Measurements from ENCODE around the gene CMTR2. TPM values are rescaled to one million over a fixed set of nuclear protein-coding genes. Genes with fewer than 3 reads are reported as not detected.
"Not testable (repeated sequence)": the region's sequence is repeated elsewhere in the genome, so short reads cannot be mapped to it uniquely, and the experiment has no call there.

Gene CMTR2, protein sequence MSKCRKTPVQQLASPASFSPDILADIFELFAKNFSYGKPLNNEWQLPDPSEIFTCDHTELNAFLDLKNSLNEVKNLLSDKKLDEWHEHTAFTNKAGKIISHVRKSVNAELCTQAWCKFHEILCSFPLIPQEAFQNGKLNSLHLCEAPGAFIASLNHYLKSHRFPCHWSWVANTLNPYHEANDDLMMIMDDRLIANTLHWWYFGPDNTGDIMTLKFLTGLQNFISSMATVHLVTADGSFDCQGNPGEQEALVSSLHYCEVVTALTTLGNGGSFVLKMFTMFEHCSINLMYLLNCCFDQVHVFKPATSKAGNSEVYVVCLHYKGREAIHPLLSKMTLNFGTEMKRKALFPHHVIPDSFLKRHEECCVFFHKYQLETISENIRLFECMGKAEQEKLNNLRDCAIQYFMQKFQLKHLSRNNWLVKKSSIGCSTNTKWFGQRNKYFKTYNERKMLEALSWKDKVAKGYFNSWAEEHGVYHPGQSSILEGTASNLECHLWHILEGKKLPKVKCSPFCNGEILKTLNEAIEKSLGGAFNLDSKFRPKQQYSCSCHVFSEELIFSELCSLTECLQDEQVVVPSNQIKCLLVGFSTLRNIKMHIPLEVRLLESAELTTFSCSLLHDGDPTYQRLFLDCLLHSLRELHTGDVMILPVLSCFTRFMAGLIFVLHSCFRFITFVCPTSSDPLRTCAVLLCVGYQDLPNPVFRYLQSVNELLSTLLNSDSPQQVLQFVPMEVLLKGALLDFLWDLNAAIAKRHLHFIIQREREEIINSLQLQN
- total RNA-seq, result 12.3 TPM
- long read RNA-seq, partial matches to known transcripts, result 0 of 5 reads
- long read RNA-seq, other reads (novel, unspliced or antisense), result 3 of 5 reads

DNA sequence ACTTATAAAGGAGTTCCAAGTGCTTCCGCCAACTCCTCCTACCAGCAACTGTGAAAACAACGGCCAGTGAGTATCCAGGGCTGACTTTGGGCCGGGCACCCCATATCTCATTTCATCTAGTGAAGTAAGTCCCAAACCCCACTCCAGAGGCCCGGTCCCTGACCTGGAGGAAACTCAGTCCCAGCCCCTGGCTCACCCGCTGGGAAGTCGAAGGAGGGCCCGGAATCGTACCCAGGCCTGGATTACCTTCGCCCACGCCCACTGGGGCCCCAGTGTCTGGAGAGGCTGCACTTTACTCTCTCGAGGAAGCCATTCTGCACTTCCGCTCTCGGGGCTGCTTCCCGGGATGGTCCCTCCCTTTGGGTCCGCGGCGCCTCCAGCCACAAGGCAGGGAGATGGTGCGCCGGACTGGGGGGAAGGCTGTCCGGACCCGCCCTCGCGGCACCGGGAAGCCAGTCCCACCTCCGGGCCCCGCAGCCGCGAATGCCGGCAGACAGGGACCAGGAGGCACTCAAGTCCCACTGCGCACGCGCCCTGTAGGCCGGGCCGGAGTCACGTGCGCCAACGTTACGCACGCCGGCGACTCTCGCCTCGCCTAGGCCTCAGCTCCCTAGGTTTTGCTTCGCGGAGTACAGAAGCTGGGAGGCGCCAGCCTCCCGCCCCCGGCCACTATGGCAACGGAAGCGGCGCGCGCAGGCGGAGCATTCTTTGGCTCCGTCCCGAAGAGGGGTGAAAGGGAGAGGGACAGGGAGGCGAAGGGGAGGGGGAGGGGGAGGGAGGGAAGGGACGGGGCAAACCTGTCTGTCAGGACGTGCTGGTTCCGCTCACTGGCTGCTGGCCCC lies at the start of gene CMTR2:
CMTR2 (minus strand) TSS at position 513 of the 842 bp plus-strand sequence. CDS start 3,482 bp downstream, outside the sequence.
- DNase-seq (ENCODE audit: low spot score), result peak; percentile 98

DNA sequence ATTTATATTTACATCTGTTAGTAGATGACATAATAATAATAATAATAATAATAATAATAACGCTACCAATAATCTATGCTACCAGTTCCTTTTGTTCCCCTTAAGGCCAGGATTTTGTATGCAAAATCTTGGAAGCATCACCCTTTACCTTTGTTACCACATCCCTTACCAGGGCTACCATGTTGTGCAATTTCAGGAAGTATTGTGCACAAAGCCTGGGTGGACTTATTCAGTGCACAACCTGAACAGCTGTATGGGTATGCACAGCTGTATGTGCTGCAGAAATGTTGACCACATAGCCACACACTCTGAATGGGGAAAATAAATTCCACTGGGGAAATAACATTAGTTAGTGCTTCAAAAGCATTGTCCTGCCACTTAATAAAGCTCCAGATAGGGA lies 49.4 kb upstream of the CMTR2 start:
- no peak for DNase-seq (ENCODE audit: low spot score)

DNA sequence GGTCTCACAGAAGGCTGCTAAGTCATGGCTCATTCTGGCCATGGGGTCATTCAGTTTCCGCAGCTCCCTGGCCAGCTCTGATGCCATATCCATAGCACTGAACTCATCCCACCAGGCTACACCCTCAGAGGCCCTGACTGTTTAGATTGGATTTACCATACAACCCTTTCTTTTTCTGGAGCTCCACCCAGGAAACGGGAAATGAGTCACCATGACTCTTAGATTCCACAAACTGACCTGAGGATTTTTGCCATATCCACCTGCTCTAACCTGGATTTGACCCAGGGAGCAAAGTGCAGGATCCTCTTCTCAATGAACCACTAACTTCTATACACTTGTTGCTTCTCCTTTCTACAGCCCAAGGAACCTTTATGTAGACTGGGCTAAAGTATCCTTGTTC lies 49.0 kb upstream of the CMTR2 start:
- no peak for DNase-seq (ENCODE audit: low spot score)

DNA sequence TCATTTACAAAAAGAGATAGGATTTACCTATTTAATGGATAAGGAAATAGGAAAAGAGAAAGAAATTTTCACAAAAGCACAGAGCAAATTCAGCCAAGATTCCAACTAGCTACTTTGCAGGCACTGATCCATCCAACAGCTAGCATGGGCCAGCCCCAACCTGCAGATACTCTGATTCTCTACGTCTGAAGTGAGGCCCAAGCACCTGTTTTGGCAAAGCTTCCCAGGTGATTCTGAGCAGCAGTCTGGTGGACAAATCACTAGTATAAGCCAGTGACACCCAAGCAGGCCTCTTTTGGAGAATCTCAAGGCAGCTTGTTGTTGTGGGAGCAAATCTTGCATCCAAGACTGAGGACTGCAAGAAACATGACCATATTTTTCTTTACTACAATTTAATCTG lies 48.4 kb upstream of the CMTR2 start:
- no peak for DNase-seq (ENCODE audit: low spot score)

DNA sequence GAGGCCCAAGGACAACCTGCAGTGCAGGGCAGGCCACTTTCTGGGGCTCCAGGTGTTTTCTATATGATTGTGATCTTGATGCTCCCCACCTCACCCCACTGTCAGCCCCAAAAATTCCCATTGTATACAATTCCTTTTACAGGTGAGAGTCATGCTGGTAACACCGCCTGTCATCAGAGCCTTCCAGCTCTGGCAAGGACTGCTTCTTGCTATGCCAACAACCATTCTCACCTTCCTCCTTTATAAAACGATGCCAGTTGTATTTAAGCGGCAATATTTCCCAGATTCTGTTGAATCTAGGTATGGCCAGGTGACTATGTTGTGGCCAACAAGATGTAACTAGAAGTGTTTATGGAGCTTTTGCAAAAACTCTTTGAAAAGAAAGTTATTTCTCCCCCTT lies 38.9 kb upstream of the CMTR2 start:
- no peak for DNase-seq (ENCODE audit: low spot score)

DNA sequence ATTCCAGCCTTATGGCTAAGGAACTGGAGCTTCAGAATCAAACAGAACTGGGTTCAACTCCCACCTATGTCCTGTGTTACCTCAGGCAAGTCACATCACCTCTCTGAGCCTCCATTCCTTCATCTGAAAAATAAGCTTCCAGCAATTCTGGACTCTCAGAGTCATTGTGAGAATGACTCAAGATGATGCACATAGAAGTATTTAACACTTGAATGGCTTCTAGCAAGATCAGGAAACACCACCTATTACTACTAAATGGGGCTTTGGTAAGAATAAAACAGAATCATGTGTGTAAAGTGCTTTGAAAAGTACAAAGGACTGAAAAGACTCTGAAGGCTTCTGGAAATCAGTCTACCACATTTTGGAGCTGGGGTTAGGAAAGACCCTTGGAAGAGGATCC lies 38.5 kb upstream of the CMTR2 start:
- DNase-seq (ENCODE audit: low spot score), result no peak

DNA sequence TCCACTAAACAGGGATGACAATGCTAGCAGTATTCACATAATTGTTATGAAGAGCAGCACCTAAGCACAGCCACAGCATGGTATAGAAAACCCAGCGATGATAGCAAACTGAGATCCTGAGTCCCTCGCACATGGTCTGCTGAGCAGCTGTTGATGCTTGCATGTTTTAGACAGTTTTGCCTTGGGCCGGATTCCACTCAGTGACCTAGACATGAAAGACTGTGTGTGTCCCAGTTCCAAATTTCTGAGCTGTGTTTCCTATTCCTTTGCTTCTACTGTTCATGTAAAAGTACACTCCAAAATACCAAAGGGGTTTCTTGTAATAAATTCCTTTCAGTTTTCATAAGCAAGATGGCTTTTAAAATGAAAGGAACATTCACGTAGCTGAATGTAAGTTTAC lies 30.8 kb upstream of the CMTR2 start:
- DNase-seq (ENCODE audit: low spot score), result no peak

DNA sequence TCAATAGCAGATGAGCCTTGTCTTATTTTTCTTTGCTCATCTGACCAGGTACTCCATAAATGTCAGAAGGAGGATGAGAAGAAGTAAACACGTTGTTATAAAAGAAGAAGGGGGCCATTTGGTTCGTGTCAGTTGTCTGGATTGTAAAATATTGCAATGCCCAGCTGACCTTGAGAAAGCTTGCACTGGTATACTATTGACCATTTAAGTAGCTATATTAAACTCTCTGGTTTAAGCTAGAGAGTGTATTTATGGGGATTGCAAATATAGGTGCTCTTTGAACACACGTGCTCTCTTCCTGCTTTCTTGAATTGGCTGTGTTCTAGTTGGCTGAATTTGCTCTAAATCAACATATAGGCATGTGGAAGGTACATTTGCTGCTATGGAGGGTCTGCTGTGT lies 26.1 kb upstream of the CMTR2 start:
- no peak for DNase-seq (ENCODE audit: low spot score)

DNA sequence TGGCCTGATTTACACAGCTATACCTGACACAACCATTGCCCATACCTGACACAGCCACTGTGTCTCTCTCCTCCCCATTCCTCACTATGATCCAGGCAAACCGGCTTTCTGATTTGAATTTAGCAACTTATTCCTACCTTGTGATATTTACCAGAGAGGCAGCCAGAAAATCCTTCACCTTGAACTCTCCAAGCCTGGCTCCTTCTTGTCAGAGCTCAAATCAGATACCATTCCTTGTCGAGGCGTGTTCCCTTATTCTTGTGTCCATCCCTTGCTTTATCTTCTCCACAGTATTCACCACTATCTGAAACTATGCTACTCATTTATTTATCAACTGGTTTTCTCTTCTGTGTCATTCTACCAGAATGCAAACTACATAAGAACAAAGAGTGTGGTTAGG lies 24.4 kb upstream of the CMTR2 start:
- DNase-seq (ENCODE audit: low spot score), result not testable (repeated sequence)

DNA sequence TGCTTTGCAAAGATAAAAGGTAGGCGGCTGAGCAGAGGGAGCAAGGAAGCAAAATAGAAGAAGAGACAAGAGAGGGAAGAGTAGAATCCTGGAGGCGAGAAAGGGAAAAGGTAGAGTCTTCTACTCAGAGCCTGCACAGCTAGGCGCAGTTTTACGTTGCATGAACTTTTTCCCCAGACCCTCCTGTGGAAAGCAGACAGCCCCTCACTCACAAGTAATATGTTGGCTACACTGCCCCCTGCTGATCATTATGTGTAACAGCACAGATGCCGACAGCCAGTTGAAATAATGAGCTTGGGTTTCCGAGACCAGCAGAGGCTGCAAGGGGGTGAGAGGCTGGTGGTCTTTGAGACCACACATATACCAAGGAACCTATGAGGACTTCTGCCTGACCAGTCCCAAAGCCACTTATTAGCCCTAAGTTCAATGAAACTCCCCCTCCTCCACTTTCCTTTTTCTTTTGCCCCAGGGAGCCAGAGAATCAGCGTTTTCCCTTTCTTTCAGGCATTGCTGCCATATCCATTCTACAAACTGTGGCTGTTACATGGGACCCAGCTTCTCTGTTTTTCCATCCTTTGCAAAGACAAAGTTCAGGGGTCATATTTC lies 22.5 kb upstream of the CMTR2 start:
- DNase-seq (ENCODE audit: low spot score), result no peak

DNA sequence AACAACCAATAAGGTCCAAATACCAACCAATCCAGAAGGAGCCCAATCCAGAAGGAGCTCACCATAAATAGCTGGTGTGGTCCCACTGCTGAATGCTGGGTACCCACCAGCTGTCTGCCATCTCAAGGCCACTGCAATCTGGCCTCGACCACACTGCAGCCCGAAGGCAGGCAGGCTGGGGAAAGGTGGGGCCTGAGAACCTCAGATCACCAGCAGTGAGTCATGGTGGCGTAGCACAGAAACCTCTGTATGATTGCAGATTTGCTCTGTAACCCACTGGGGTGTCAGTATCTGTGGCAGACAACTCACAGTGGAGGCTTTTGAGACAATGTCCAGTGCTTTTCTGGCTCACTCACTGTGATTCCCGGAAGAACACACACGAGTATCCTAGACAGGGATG lies 14.7 kb upstream of the CMTR2 start:
- no peak for DNase-seq (ENCODE audit: low spot score)

DNA sequence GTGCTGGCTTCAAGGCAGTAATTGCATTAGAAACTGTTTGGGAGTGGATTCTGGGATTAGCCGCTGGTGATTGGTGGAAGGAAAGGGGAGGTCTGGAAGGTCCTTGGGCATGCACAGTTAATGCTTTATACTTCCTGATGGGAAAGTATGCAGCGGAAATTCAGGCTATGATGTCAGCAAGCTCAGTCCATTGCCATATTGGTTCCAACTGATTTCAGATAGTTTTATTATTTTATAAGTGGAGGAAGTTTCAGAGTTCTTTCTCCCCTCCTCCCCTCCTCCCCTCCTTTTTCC lies 8.1 kb upstream of the CMTR2 start:
- DNase-seq (ENCODE audit: low spot score), result no peak

DNA sequence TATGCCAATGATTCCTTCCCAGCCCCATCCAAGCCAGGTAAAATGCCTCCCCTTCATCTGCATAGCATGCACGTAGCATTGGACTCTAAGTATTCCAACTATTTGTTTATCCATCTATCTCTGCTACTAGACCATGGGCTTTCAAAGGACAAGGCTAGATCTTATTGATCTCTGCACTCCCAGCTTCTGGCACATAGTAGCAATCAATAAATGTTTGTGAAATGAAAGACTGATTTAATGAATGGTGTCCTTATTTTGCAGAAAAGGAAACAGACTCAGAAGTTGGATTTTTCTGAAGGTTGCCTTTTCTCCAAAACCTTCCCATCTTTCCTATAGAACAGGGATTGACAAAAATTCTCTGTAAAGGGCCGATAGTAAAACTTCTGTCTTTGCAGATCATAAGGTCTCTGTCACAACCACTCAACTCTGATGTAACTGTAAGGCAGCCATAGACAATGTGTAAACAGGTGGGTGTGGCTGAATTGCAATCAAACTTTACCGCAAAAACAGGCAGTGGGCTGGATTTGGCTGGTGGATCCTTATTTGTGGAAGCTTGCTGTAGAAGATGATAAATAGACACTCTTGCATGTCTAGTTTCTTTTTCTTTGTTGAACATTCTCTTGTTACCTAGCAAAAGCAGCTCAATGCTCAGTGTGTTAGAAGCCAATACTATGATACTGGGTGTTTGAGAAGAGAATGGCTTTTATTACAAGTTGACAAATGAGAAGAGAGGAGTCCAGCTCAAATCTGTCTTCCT lies 7.6 kb upstream of the CMTR2 start:
- DNase-seq (ENCODE audit: low spot score), result no peak

DNA sequence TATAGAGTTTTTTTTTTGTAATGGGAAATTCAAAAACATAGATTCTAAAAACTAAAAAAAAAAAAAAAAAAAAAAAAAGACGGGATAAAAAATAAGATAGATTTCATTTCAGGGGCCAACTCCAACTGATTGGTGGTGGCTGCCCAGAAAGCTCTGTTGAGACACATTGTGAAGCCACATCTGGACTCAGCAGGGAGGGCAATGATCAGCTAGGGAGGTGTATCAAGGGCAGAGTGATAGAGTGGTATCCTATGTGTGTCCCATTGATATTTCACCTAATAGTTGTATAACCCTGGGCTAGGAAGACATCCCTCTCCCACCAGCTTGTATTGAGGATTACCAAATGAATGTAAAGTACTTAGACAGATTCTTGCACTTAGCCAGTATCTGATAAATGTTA lies 6.7 kb upstream of the CMTR2 start:
- no peak for DNase-seq (ENCODE audit: low spot score)

DNA sequence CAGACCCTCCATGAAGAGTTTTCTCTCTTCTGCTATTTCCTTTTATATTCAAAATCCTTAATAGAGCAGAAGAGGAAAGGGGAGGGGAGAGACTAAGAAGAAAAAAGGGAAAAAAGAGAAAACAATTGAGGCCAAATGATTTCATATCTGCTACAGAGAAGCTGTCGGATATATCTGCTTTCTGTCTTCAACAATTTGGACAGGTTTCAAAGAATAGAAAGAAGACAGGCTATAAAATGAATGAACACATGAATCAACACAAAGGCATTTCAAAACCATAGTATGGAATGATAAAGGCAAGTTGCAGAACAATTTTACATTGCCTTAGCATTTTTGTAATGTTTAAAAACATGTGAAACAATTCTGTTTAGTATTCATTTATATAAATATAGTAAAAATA lies 4.7 kb upstream of the CMTR2 start:
- no peak for DNase-seq (ENCODE audit: low spot score)

DNA sequence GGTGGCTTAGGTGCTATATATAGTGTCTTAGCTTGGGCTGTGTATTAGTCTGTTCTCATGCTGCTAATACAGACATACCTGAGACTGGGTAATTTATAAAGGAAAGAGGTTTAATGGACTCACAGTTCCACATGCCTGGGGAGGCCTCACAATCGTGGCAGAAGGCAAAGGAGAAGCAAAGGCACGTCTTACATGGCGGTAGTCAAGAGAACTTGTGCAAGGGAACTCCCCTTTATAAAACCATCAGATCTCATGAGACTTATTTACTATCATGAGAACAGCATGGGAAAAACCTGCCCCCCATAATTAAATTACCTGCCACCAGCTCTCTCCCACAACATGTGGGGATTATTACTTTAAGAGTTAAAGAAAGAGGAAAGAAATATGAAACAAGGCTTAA lies 2.9 kb upstream of the CMTR2 start:
- DNase-seq (ENCODE audit: low spot score), result not testable (repeated sequence)

DNA sequence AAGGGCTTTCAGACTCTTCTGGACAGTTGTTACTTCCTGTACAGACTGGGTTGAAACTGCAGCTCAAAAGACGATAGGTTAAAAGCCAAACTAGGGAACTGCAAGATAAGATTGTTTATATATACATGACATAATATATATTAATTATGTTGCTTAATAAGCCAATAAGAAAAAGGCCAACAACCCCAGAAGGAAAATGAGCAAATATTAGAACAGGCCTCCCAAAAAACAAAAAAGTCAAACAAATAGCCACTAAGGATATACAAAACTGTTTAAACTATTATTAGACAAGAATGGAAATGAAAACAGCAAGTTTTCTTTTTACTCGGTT lies 495 bp upstream of the CMTR2 start:
- DNase-seq (ENCODE audit: low spot score), result no peak

DNA sequence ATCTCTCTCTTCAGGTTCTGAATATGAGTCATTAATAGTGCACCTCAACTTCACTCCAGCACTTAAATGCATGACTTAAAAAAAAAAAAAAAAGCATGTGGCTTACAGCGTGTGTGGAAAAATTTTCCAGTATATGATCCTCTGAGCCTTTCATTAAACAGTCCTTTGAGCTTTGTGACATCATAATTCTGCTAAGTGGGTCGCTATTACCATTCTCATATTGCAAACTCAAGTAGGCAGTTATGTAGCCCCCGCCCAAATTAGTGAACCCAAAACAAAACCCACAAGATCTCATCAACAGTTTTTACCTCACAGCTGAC lies 672 bp downstream of the CMTR2 start:
- DNase-seq (ENCODE audit: low spot score), result no peak

DNA sequence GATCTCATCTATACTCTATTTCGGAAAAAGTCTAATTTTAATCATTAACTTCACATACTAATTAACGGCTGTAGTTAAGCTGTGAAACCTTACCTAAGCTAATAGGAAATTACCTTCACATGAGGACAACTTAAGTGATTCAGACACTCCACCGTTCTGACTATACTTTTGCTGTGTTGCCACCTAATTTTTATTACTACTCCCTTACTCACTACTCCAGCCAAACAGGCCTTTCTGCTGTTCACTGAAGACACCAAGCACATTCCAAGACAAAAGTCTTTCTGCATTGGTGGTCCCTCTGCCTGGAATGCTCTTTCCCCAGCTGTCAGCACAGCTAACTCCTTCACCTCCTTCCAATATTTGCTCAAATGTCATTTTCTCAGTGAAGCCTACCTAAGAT lies 1.3 kb downstream of the CMTR2 start:
- no peak for DNase-seq (ENCODE audit: low spot score)

DNA sequence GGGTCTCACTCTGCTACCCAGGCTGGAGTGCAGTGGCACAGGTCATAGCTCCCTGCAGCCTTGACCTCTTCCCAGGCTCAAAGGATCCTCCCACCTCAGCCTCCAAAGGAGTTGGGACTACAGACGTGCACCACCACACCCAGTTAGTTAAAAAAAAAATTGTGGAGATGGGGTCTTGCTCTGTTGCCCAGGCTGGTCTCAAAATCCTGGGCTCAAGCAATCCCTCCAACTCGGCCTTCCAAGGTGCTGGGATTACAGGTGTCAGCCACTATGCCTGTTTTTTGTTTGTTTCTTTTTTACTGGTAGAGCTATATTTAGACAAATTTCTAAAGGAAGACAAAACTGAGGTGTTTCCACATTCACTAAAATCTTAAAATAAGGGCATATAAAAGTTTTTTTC lies 1.7 kb downstream of the CMTR2 start:
- no peak for DNase-seq (ENCODE audit: low spot score)

DNA sequence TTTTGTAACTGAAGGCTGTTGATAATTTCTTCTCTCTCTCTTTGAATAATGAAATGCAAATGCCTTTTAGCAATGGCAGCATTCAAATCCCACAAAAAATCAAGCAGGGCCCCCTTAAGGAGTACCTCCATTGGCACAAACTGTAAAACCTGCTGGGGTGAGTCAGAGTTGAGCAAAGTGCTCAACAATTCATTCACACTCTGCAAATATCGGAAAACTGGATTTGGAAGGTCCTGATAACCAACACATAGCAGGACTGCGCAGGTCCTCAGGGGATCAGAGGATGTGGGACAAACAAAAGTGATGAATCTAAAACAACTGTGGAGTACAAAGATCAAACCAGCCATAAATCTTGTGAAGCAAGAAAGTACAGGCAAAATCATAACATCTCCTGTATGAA lies 5.6 kb downstream of the CMTR2 start:
- no peak for DNase-seq (ENCODE audit: low spot score)

All from mesenteric fat pad (tissue), 1 donor.